Activated CD8-positive, alpha-beta memory T cell treated with anti-CD3 and anti-CD28 coated beads for 4 hours (primary cell): ENCODE measurements around the gene MX1.

Source experiments
- DNase-seq, 2 donors: peaks; one replicate each; pipeline ENCODE4 v3.0.0-alpha.2; 2020; ENCODE audit warnings: low read depth in 2 of 2

Gene MX1

GRCh38 chr21:41425954-41426675 is at the start of gene MX1:
Gene MX1 (plus strand): TSS chr21:41426239. CDS start chr21:41432071, 5,832 bp downstream.
- peak; percentile 72 to 87 for DNase-seq

- DNase-seq = no peak
Measured at GRCh38 chr21:41377715-41378114, 48.3 kb upstream of the MX1 start.

- no peak for DNase-seq
Measured at GRCh38 chr21:41378849-41379248, 47.2 kb upstream of the MX1 start.

GRCh38 chr21:41379901-41380300 is 46.1 kb upstream of the MX1 start:
- no peak for DNase-seq

GRCh38 chr21:41381731-41382130 is 44.3 kb upstream of the MX1 start:
- no peak for DNase-seq

GRCh38 chr21:41387042-41387819 is 38.8 kb upstream of the MX1 start:
- no peak for DNase-seq

- no peak for DNase-seq
Measured at GRCh38 chr21:41387824-41388223, 38.2 kb upstream of the MX1 start.

- no peak for DNase-seq
Measured at GRCh38 chr21:41388259-41388658, 37.8 kb upstream of the MX1 start.

- DNase-seq = no peak
Measured at GRCh38 chr21:41390043-41390639, 35.9 kb upstream of the MX1 start.

- DNase-seq = no peak
Measured at GRCh38 chr21:41393876-41394465, 32.1 kb upstream of the MX1 start.

GRCh38 chr21:41396558-41397075 is 29.4 kb upstream of the MX1 start:
- no peak for DNase-seq

- DNase-seq = no peak
Measured at GRCh38 chr21:41397471-41397891, 28.6 kb upstream of the MX1 start.

GRCh38 chr21:41398251-41398650 is 27.8 kb upstream of the MX1 start:
- DNase-seq = no peak

- no peak for DNase-seq
Measured at GRCh38 chr21:41398831-41399230, 27.2 kb upstream of the MX1 start.

GRCh38 chr21:41399246-41399800 is 26.7 kb upstream of the MX1 start:
- DNase-seq = no peak

- DNase-seq = no peak
Measured at GRCh38 chr21:41402231-41402630, 23.8 kb upstream of the MX1 start.

GRCh38 chr21:41402796-41403195 is 23.2 kb upstream of the MX1 start:
- DNase-seq = no peak

- DNase-seq = no peak
Measured at GRCh38 chr21:41403331-41403730, 22.7 kb upstream of the MX1 start.

- no peak for DNase-seq
Measured at GRCh38 chr21:41403966-41404365, 22.1 kb upstream of the MX1 start.

- DNase-seq = no peak
Measured at GRCh38 chr21:41405321-41405720, 20.7 kb upstream of the MX1 start.

GRCh38 chr21:41406340-41406739 is 19.7 kb upstream of the MX1 start:
- no peak for DNase-seq
